GM18909 (cell line): ENCODE measurements around the gene ZBTB47.

Experiments
- ATAC-seq: cut with Tn5 transposase; IDR thresholded peaks from one replicate; pipeline ENCODE4 v1.9.1; 2021; ENCODE audit warnings: mild to moderate bottlenecking; ENCODE audit not compliant: unreplicated experiment, poor library complexity

Gene ZBTB47

GRCh38 chr3:42682301-42683070 lies 29.0 kb downstream of the ZBTB47 start:
- no peak for ATAC-seq

- no peak for ATAC-seq
Measured at GRCh38 chr3:42683875-42684598, 30.5 kb downstream of the ZBTB47 start.

- ATAC-seq, result no peak
Measured at GRCh38 chr3:42684632-42685362, 31.3 kb downstream of the ZBTB47 start.

- no peak for ATAC-seq
Measured at GRCh38 chr3:42685363-42685881, 31.9 kb downstream of the ZBTB47 start, which contains the start of gene KLHL40. Gene KLHL40, plus strand, starts transcription at chr3:42685537. Its CDS starts 82 bp downstream, at chr3:42685619.

- ATAC-seq, result no peak
Measured at GRCh38 chr3:42685891-42686820, 32.7 kb downstream of the ZBTB47 start.

GRCh38 chr3:42686832-42687650 lies 33.5 kb downstream of the ZBTB47 start:
- no peak for ATAC-seq

GRCh38 chr3:42688016-42688415 lies 34.5 kb downstream of the ZBTB47 start:
- ATAC-seq, result no peak

GRCh38 chr3:42688487-42689420 lies 35.3 kb downstream of the ZBTB47 start:
- ATAC-seq, result no peak

GRCh38 chr3:42689421-42690014 lies 36.0 kb downstream of the ZBTB47 start:
- ATAC-seq, result no peak

- ATAC-seq, result no peak
Measured at GRCh38 chr3:42690191-42690590, 36.7 kb downstream of the ZBTB47 start.

- ATAC-seq, result no peak
Measured at GRCh38 chr3:42690766-42691680, 37.5 kb downstream of the ZBTB47 start.

- no peak for ATAC-seq
Measured at GRCh38 chr3:42691816-42692666, 38.5 kb downstream of the ZBTB47 start.

GRCh38 chr3:42692667-42693529 lies 39.4 kb downstream of the ZBTB47 start:
- ATAC-seq, result no peak

GRCh38 chr3:42693530-42693930 lies 40.0 kb downstream of the ZBTB47 start:
- ATAC-seq, result no peak

GRCh38 chr3:42694366-42694765 lies 40.9 kb downstream of the ZBTB47 start:
- ATAC-seq, result no peak
